PFSK-1 (cell line): Measurements from ENCODE around the gene SEMA6A.

Experiments used
- FOXP2 ChIP-seq: optimal IDR thresholded peaks from 2 replicates; pipeline ENCODE3; 2011; ENCODE audit warnings: borderline replicate concordance, control low read depth, inconsistent platforms; ENCODE audit not compliant: insufficient read depth; ENCODE audit errors: extremely low read length, extremely low read depth
- POLR2AphosphoS5 ChIP-seq: IDR thresholded peaks from 2 replicates; pipeline ENCODE4 v1.6.1; 2012; ENCODE audit warnings: low read depth, mild to moderate bottlenecking, control low read depth, low read length, moderate library complexity
- SIN3A ChIP-seq: IDR thresholded peaks from 2 replicates; pipeline ENCODE4 v1.6.1; 2012; ENCODE audit warnings: mild to moderate bottlenecking, low read length, moderate library complexity, borderline replicate concordance; ENCODE audit not compliant: insufficient read depth
- TAF1 ChIP-seq: IDR thresholded peaks from 2 replicates; pipeline ENCODE4 v1.6.1; 2012; ENCODE audit warnings: low read length, control low read depth, borderline replicate concordance; ENCODE audit not compliant: insufficient read depth
- TF ChIP-seq, protein P1 (sequence below), 2 experiments: IDR thresholded peaks; 2 replicates each; pipeline versions ENCODE4 v1.6.1 to v1.8.0; 2011 to 2012; ENCODE audit warnings: low read depth in 2 of 2, low read length in 2 of 2, control low read depth in 1 of 2, inconsistent platforms in 1 of 2, mild to moderate bottlenecking in 1 of 2, moderate library complexity in 1 of 2; ENCODE audit not compliant: insufficient read depth in 1 of 2

The SEMA6A gene

DNA sequence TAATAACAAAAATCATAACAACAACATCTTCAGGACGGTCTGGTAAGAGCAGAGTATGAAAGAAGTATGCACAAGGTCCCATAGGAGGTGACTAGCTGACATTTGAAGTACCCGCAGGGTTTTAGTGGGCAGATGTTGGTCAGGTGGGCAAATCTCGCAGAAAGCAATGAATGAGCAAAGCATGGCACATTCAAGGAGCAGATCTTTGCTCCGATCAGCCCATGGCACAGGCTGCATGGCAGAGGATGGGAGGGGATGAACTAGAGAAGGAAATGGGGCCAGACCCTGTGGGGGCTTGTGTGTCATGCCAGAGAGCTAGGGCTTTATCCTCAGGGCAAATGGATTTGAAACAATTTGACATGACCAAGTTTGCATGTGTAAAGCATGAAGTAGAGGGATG is 90.0 kb downstream of the SEMA6A start:
- no peak for TF ChIP-seq SIN3A
- TF ChIP-seq TAF1: no peak
- TF ChIP-seq, protein P1, sequence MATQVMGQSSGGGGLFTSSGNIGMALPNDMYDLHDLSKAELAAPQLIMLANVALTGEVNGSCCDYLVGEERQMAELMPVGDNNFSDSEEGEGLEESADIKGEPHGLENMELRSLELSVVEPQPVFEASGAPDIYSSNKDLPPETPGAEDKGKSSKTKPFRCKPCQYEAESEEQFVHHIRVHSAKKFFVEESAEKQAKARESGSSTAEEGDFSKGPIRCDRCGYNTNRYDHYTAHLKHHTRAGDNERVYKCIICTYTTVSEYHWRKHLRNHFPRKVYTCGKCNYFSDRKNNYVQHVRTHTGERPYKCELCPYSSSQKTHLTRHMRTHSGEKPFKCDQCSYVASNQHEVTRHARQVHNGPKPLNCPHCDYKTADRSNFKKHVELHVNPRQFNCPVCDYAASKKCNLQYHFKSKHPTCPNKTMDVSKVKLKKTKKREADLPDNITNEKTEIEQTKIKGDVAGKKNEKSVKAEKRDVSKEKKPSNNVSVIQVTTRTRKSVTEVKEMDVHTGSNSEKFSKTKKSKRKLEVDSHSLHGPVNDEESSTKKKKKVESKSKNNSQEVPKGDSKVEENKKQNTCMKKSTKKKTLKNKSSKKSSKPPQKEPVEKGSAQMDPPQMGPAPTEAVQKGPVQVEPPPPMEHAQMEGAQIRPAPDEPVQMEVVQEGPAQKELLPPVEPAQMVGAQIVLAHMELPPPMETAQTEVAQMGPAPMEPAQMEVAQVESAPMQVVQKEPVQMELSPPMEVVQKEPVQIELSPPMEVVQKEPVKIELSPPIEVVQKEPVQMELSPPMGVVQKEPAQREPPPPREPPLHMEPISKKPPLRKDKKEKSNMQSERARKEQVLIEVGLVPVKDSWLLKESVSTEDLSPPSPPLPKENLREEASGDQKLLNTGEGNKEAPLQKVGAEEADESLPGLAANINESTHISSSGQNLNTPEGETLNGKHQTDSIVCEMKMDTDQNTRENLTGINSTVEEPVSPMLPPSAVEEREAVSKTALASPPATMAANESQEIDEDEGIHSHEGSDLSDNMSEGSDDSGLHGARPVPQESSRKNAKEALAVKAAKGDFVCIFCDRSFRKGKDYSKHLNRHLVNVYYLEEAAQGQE (IDR thresholded peaks at IDR 0.05; ENCODE audit: insufficient read depth in 1 of 2, low read depth in 2 of 2, low read length in 2 of 2): no peak
- no peak for TF ChIP-seq FOXP2
- TF ChIP-seq POLR2AphosphoS5: no peak

GRCh38 chr5:116482394-116482793 is 92.2 kb downstream of the SEMA6A start:
- TF ChIP-seq TAF1 (no peak), SIN3A (no peak), FOXP2 (no peak), POLR2AphosphoS5 (no peak)
- TF ChIP-seq, protein P1 (IDR thresholded peaks at IDR 0.05; ENCODE audit: insufficient read depth in 1 of 2, low read depth in 2 of 2, low read length in 2 of 2): no peak

DNA sequence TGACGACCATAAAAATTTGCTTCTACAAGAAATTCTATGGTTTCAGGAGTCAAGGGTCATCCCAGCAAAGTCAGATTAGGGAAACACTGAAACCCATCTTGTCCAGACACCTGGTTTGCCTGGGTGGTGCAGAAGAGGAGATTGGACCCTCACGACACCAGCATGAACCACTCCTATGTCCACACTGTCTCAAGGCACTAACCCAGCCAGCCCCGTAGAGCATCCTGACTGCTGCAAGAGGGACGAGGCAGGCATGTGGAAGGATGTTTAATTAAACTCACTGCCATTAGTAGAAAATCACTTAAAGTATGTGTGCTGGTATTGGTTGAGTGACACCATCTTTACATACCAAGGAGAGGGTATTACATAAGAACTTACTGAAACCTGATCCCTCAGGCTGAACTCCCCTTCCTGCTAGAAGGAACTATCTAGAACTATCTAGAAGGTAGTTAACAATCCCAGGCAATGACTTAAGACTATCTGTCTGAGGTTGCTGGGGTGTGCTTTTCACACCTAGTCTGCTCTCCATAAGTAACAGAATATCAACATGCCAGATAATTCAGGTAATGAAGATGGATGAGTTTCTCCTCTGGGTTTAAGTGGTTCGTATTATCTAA is 93.6 kb downstream of the SEMA6A start:
- no peak for TF ChIP-seq FOXP2
- no peak for TF ChIP-seq POLR2AphosphoS5
- no peak for TF ChIP-seq SIN3A
- TF ChIP-seq TAF1: no peak
- TF ChIP-seq, protein P1 (IDR thresholded peaks at IDR 0.05; ENCODE audit: insufficient read depth in 1 of 2, low read depth in 2 of 2, low read length in 2 of 2): no peak

GRCh38 chr5:116479776-116480675 is 94.6 kb downstream of the SEMA6A start:
- no peak for TF ChIP-seq POLR2AphosphoS5
- no peak for TF ChIP-seq TAF1
- TF ChIP-seq, protein P1 (IDR thresholded peaks at IDR 0.05; ENCODE audit: insufficient read depth in 1 of 2, low read depth in 2 of 2, low read length in 2 of 2): no peak
- TF ChIP-seq SIN3A: no peak
- no peak for TF ChIP-seq FOXP2

GRCh38 chr5:116478491-116478890 is 96.1 kb downstream of the SEMA6A start:
- TF ChIP-seq SIN3A (no peak), FOXP2 (no peak), TAF1 (no peak), POLR2AphosphoS5 (no peak)
- TF ChIP-seq, protein P1 (IDR thresholded peaks at IDR 0.05; ENCODE audit: insufficient read depth in 1 of 2, low read depth in 2 of 2, low read length in 2 of 2): no peak
